Esophagus muscularis mucosa (tissue), 4 donors: ENCODE data around the gene NUDT1. TPM values are rescaled to one million over a fixed set of nuclear protein-coding genes. Genes with fewer than 3 reads are reported as not detected.

Experiments used
- DNase-seq: peaks from one replicate; pipeline ENCODE4 v3.0.0-alpha.2; 2017; ENCODE audit errors: extremely low spot score
- H3K27ac ChIP-seq, 4 donors: fragments of 200-600 bp; sonication (generic); replicated peaks in 1 of 4; 1 replicate in 3 of 4; 2 replicates in 1 of 4; pipeline ENCODE4 v1.5.1; 2016 to 2019; ENCODE audit warnings: mild to moderate bottlenecking in 1 of 4
- H3K27me3 ChIP-seq, 4 donors: fragments of 200-600 bp; sonication (generic); one replicate each; pipeline versions ENCODE4 v1.5.1 to v1.6.0; 2016 to 2019
- H3K36me3 ChIP-seq, 4 donors: fragments of 200-600 bp; sonication (generic); one replicate each; pipeline ENCODE4 v1.5.1; 2016 to 2019
- H3K4me1 ChIP-seq, 4 donors: fragments of 200-600 bp; sonication (generic); one replicate each; pipeline ENCODE4 v1.5.1; 2016 to 2019
- H3K4me3 ChIP-seq, 4 donors: fragments of 200-600 bp; sonication (generic); 1 replicate in 2 of 4; 2 replicates in 2 of 4; pipeline ENCODE4 v1.5.1; 2016 to 2019; ENCODE audit warnings: mild to moderate bottlenecking in 4 of 4, moderate library complexity in 1 of 4
- H3K9me3 ChIP-seq, 4 donors: fragments of 200-600 bp; sonication (generic); 1 replicate in 3 of 4; 2 replicates in 1 of 4; pipeline ENCODE4 v1.5.1; 2016 to 2019
- CTCF ChIP-seq, 3 experiments: fragments of 200-600 bp in 2 of 3; fragments of 450-650 bp in 1 of 3; sonication (generic) in 2 of 3; IDR thresholded peaks; one replicate each; pipeline ENCODE4 v1.5.1; 2017 to 2019; ENCODE audit warnings: antibody characterized with exemption in 3 of 3, mild to moderate bottlenecking in 2 of 3, moderate library complexity in 1 of 3
- EP300 ChIP-seq: sonication (generic); formaldehyde crosslinking; IDR thresholded peaks from one replicate; pipeline ENCODE4 v1.6.1; 2017; ENCODE audit warnings: antibody characterized with exemption
- POLR2A ChIP-seq: fragments of 450-650 bp; IDR thresholded peaks from one replicate; pipeline ENCODE4 v1.6.1; 2017; ENCODE audit warnings: antibody characterized with exemption, moderate library complexity, mild to moderate bottlenecking, low read depth
- POLR2AphosphoS5 ChIP-seq, 2 donors: sonication (generic); formaldehyde crosslinking; IDR thresholded peaks; one replicate each; pipeline ENCODE4 v1.6.1; 2017; ENCODE audit warnings: antibody characterized with exemption in 2 of 2
- WGBS: methylation state at CpG from one replicate; pipeline ENCODE4 v1.1.5; 2018; 5-methylcytosine and 5-hydroxymethylcytosine counted together
- intact Hi-C: fragments of 100-400 bp; cut with DNase I; formaldehyde crosslinking; loops from one replicate; pipeline ENCODE4 v1.15.1; 2023
- total RNA-seq, 4 donors: library from RNA; depleted of rRNA; stranded (reverse); fragments of >200 nt; gene quantifications; one replicate each; pipeline versions ENCODE4 v1.1.0 to v1.2.1, GENCODE V29; 2016

The NUDT1 gene
- total RNA-seq, result 10 to 100 TPM; 10.9 to 18.7 (median 18.0) TPM

- Histone ChIP-seq H3K9me3 (no peaks in the 10 kb centered on the region), H3K4me3 (peak within 1 kb of the TSS; percentile 84 to 100 (median 94)), H3K36me3 (peaks cover 17 to 28% (median 26%) of the 10 kb centered on the region in 4 donors), H3K27me3 (no peaks in the 10 kb centered on the region), H3K4me1 (peaks cover 18 to 29% (median 23%) of the 10 kb centered on the region in 4 donors), H3K27ac (peak within 1 kb of the TSS; percentile 67 to 77 (median 70))
- TF ChIP-seq POLR2A, result no peak
- peak; percentile 86 for TF ChIP-seq POLR2AphosphoS5 (IDR thresholded peaks at IDR 0.05)
- 3% methylated on average over 13 of the region's 81 CpGs for WGBS
- intact Hi-C loops, result no loop called here
- peak; percentile 95 for DNase-seq
Observed at GRCh38 chr7:2241580-2242540, at the start of gene NUDT1, which contains the start of gene MRM2. TSS of gene NUDT1 (plus strand) at chr7:2242226. CDS start at chr7:2244575, 2,349 bp downstream. TSS of gene MRM2 (minus strand) at chr7:2242205. CDS start at chr7:2242169, 36 bp downstream.

- no peak overlapping the region for H3K4me3 ChIP-seq
- H3K27me3 ChIP-seq, result no peaks in the 10 kb centered on the region
- peaks cover 0 to 5% (median 2%) of the 10 kb centered on the region in 4 donors for H3K9me3 ChIP-seq
- intact Hi-C loops, result no loop called here
- H3K36me3 ChIP-seq, result peaks cover 0 to 25% (median 12%) of the 10 kb centered on the region in 4 donors
- H3K4me1 ChIP-seq, result peaks cover 6 to 25% (median 7%) of the 10 kb centered on the region in 4 donors
- no peak for DNase-seq
- TF ChIP-seq EP300 (no peak), POLR2AphosphoS5 (IDR thresholded peaks at IDR 0.05) (no peak), CTCF (IDR thresholded peaks at IDR 0.05) (no peak), POLR2A (no peak)
- H3K27ac ChIP-seq, result no peak overlapping the region
- 92% methylated on average over 18 of the region's 18 CpGs for WGBS
Observed at GRCh38 chr7:2192831-2193534, 49.0 kb upstream of the NUDT1 start.

- Histone ChIP-seq H3K27me3 (no peaks in the 10 kb centered on the region), H3K27ac (no peak overlapping the region), H3K9me3 (peaks cover 0 to 5% (median 2%) of the 10 kb centered on the region in 4 donors), H3K4me3 (no peak overlapping the region), H3K36me3 (peaks cover 0 to 30% (median 13%) of the 10 kb centered on the region in 4 donors), H3K4me1 (peaks cover 6 to 25% (median 11%) of the 10 kb centered on the region in 4 donors)
- 93% methylated on average over 19 of the region's 19 CpGs for WGBS
- TF ChIP-seq POLR2A (no peak), CTCF (IDR thresholded peaks at IDR 0.05) (no peak), POLR2AphosphoS5 (IDR thresholded peaks at IDR 0.05) (no peak), EP300 (no peak)
- no peak for DNase-seq
- intact Hi-C loops, result no loop called here
Observed at GRCh38 chr7:2193575-2194305, 48.3 kb upstream of the NUDT1 start.

- Histone ChIP-seq H3K36me3 (peaks cover 6 to 43% (median 28%) of the 10 kb centered on the region in 4 donors), H3K4me3 (no peak overlapping the region), H3K27me3 (no peaks in the 10 kb centered on the region), H3K9me3 (no peaks in the 10 kb centered on the region), H3K27ac (no peak overlapping the region), H3K4me1 (peaks cover 6 to 25% (median 11%) of the 10 kb centered on the region in 4 donors)
- 90% methylated on average over 9 of the region's 13 CpGs for WGBS
- TF ChIP-seq CTCF (IDR thresholded peaks at IDR 0.05) (no peak), POLR2AphosphoS5 (IDR thresholded peaks at IDR 0.05) (no peak), EP300 (no peak), POLR2A (no peak)
- intact Hi-C loops, result no loop called here
- DNase-seq, result no peak
Observed at GRCh38 chr7:2195400-2196246, 46.4 kb upstream of the NUDT1 start.
